ENCODE measurements around the gene KCNE3. TPM values are rescaled to one million over a fixed set of nuclear protein-coding genes. Genes with fewer than 3 reads are reported as not detected.
A peak's percentile ranks its signal among the peaks of the same experiment; 100 is the strongest.

The KCNE3 gene
- total RNA-seq, 1 donor from 2014 or later: not detected

- ChIA-PET CTCF (no interaction called here), POLR2A (interaction anchor here (1.0 kb wide), 1 partner anchor 106 kb away, joined by 19 read pairs; no protein-coding TSS in a partner anchor)
- TF ChIP-seq, protein P1, sequence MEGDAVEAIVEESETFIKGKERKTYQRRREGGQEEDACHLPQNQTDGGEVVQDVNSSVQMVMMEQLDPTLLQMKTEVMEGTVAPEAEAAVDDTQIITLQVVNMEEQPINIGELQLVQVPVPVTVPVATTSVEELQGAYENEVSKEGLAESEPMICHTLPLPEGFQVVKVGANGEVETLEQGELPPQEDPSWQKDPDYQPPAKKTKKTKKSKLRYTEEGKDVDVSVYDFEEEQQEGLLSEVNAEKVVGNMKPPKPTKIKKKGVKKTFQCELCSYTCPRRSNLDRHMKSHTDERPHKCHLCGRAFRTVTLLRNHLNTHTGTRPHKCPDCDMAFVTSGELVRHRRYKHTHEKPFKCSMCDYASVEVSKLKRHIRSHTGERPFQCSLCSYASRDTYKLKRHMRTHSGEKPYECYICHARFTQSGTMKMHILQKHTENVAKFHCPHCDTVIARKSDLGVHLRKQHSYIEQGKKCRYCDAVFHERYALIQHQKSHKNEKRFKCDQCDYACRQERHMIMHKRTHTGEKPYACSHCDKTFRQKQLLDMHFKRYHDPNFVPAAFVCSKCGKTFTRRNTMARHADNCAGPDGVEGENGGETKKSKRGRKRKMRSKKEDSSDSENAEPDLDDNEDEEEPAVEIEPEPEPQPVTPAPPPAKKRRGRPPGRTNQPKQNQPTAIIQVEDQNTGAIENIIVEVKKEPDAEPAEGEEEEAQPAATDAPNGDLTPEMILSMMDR (IDR thresholded peaks at IDR 0.05): no peak
- no peak overlapping the region for H3K27ac Mint-ChIP-seq
- H3K36me3 Mint-ChIP-seq (ENCODE audit: low read depth): peaks cover 11% of the 10 kb centered on the region
- H3K9me3 Mint-ChIP-seq: peaks cover 4% of the 10 kb centered on the region
- intact Hi-C loops (cut with micrococcal nuclease): loop anchor here (5.0 kb wide), 1 partner anchor 708 kb away; the partner anchor contains the start of gene MRPL48
- H3K27me3 Mint-ChIP-seq: no peaks in the 10 kb centered on the region
- DNase-seq (no peak), ATAC-seq (ENCODE audit: low read depth) (no peak)
- H3K4me1 Mint-ChIP-seq: peaks cover 19% of the 10 kb centered on the region
- H3K4me3 Mint-ChIP-seq: no peak overlapping the region
These were observed 27.6 kb upstream of the KCNE3 start for GRCh38 chr11:74494916-74495315.

DNA sequence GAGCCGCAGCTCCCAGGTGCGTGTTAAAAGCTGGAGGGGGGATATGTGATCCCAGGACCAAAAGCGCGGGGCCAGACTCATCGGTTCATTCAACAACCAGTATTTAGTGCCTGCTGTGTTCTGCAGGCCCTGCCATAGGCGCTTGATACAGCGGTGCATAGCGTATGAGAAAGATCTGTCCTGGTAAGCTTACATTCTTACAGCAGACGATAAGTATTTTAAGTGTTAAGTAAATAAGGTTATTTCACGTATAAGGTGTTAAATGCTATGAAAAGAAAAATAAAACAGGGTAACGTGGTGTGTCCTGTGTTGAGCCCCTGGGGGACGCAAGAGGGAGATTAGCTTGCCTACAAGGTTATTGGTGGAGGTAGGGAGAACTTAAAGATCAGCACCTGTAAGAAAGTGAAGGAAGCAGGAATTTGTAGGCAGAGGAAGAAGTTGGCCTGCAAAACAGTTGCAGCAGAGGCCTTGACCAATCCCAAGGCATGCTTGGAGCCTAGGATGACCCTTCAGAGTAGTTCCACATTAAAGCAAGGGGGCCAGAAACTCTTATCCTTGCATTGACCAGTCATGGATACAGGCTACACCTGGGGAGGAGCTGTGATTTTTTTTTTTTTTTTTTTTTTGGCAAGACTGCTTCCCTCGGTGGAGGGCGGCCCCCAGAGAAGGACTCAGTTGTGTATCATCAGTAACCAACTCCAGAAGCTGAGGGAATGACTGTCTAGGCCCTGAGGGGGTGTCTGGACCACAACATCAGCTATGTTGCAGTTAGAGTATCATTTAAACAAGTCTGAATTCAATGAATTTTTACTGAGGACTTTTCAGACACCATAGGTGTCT, 26.7 kb upstream of the KCNE3 start:
- ATAC-seq (ENCODE audit: low read depth): no peak
- POLR2A ChIA-PET: interaction anchor here (0.6 to 2.2 kb wide), 13 partner anchors 19 to 847 kb away, joined by 3 to 22 read pairs (median 5); partner anchors contain the start of genes C2CD3, PGM2L1, POLD3 and PPME1
- H3K27me3 Mint-ChIP-seq: no peaks in the 10 kb centered on the region
- H3K4me1 Mint-ChIP-seq: peaks cover 19% of the 10 kb centered on the region
- H3K4me3 Mint-ChIP-seq: peak overlapping the region; percentile 85
- CTCF ChIA-PET: interaction anchor here (0.8 to 1.8 kb wide), 5 partner anchors 41 to 239 kb away, joined by 3 to 7 read pairs (median 4); partner anchors contain the start of gene PGM2L1
- TF ChIP-seq, protein P1 (IDR thresholded peaks at IDR 0.05): no peak
- peaks cover 11% of the 10 kb centered on the region for H3K36me3 Mint-ChIP-seq (ENCODE audit: low read depth)
- peak overlapping the region; percentile 85 for H3K27ac Mint-ChIP-seq
- H3K9me3 Mint-ChIP-seq: peaks cover 4% of the 10 kb centered on the region
- no peak for DNase-seq
- intact Hi-C loops (cut with micrococcal nuclease): loop anchor here (1.0 to 5.0 kb wide), 7 partner anchors 41 to 707 kb away; partner anchors contain the start of genes MRPL48, NEU3, PGM2L1 and POLD3

GRCh38 chr11:74492974-74493790, 25.8 kb upstream of the KCNE3 start, which contains the start of gene LIPT2:
Gene LIPT2 (minus strand): TSS chr11:74493724. CDS start chr11:74493703, 21 bp downstream.
- peak within 1 kb of the TSS; percentile 85 for H3K4me3 Mint-ChIP-seq
- peaks cover 4% of the 10 kb centered on the region for H3K9me3 Mint-ChIP-seq
- ATAC-seq (ENCODE audit: low read depth) (peak; percentile 95), DNase-seq (peak; percentile 94)
- peaks cover 19% of the 10 kb centered on the region for H3K4me1 Mint-ChIP-seq
- intact Hi-C loops (cut with micrococcal nuclease): loop anchor here (1.0 to 5.0 kb wide), 7 partner anchors 40 to 706 kb away; partner anchors contain the start of genes MRPL48, NEU3, PGM2L1 and POLD3
- POLR2A ChIA-PET: interaction anchor here (0.6 to 2.2 kb wide), 17 partner anchors 12 to 846 kb away, joined by 3 to 22 read pairs (median 4); partner anchors contain the start of genes C2CD3, PGM2L1, POLD3 and PPME1
- no peaks in the 10 kb centered on the region for H3K27me3 Mint-ChIP-seq
- peak within 1 kb of the TSS; percentile 85 for H3K27ac Mint-ChIP-seq
- CTCF ChIA-PET: interaction anchor here (0.6 to 1.8 kb wide), 7 partner anchors 40 to 645 kb away, joined by 3 to 7 read pairs (median 3); partner anchors contain the start of gene PGM2L1
- TF ChIP-seq, protein P1 (IDR thresholded peaks at IDR 0.05): no peak
- H3K36me3 Mint-ChIP-seq (ENCODE audit: low read depth): peaks cover 11% of the 10 kb centered on the region

DNA sequence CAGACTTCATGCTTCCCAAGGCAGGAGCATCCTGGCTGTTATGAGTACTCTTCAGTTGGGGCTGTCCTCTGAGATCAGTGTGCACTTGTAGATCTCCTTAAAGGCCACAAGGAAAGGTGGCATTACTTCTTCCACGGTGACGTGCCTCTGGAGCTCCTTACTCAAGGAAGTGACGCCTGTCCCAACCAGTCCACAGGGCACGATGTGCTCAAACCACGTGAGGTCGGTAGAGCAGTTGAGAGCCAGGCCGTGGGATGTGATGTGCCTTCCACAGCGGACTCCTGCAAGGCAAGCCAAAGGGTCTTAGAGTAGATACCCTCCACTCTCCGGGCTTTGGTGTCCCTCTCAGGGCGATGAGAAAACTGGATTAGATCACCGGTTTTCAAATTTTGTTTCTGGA, 24.7 kb upstream of the KCNE3 start:
- ChIA-PET POLR2A (interaction anchor here (2.2 kb wide), 1 partner anchor 93 kb away, joined by 22 read pairs; the partner anchor contains the start of gene PGM2L1), CTCF (no interaction called here)
- Mint-ChIP-seq H3K9me3 (no peaks in the 10 kb centered on the region), H3K27ac (no peak overlapping the region), H3K4me1 (peaks cover 19% of the 10 kb centered on the region), H3K36me3 (ENCODE audit: low read depth) (peaks cover 7% of the 10 kb centered on the region), H3K27me3 (no peaks in the 10 kb centered on the region), H3K4me3 (peak overlapping the region; percentile 15)
- ATAC-seq (ENCODE audit: low read depth) (no peak), DNase-seq (no peak)
- intact Hi-C loops (cut with micrococcal nuclease): loop anchor here (2.0 to 5.0 kb wide), 4 partner anchors 257 to 705 kb away; partner anchors contain the start of genes MRPL48, NEU3, RNF169 and SPCS2
- TF ChIP-seq, protein P1 (IDR thresholded peaks at IDR 0.05): no peak
